Measurements from ENCODE around the gene ARHGAP24. TPM values are rescaled to one million over a fixed set of nuclear protein-coding genes. Genes with fewer than 3 reads are reported as not detected.

ARHGAP24 gene
- total RNA-seq, 2 donors from 2014 or later, result 34.0 to 42.0 TPM

GRCh38 chr4:85784947-85785346 is 310.0 kb downstream of the ARHGAP24 start:
- Histone ChIP-seq H3K9me3 (no peaks in the 10 kb centered on the region), H3K4me3 (no peak overlapping the region), H3K36me3 (no peaks in the 10 kb centered on the region), H3K27me3 (no peaks in the 10 kb centered on the region), H3K4me1 (peaks cover 0 to 69% of the 10 kb centered on the region in 2 donors), H3K27ac (no peak overlapping the region)
- no peak for DNase-seq (ENCODE audit: low spot score)
- no peak for TF ChIP-seq CTCF (IDR thresholded peaks at IDR 0.05)

GRCh38 chr4:85787133-85787532 is 312.2 kb downstream of the ARHGAP24 start:
- Histone ChIP-seq H3K27me3 (no peaks in the 10 kb centered on the region), H3K4me1 (peaks cover 0 to 64% of the 10 kb centered on the region in 2 donors), H3K27ac (no peak overlapping the region), H3K36me3 (no peaks in the 10 kb centered on the region), H3K4me3 (no peak overlapping the region), H3K9me3 (no peaks in the 10 kb centered on the region)
- no peak for TF ChIP-seq CTCF (IDR thresholded peaks at IDR 0.05)
- no peak for DNase-seq (ENCODE audit: low spot score)

- H3K27me3 ChIP-seq, result no peaks in the 10 kb centered on the region
- H3K36me3 ChIP-seq, result no peaks in the 10 kb centered on the region
- no peaks in the 10 kb centered on the region for H3K9me3 ChIP-seq
- no peak overlapping the region for H3K27ac ChIP-seq
- no peak overlapping the region for H3K4me3 ChIP-seq
- peaks cover 0 to 63% of the 10 kb centered on the region in 2 donors for H3K4me1 ChIP-seq
- DNase-seq (ENCODE audit: low spot score), result no peak
- no peak for TF ChIP-seq CTCF (IDR thresholded peaks at IDR 0.05)
Measured at GRCh38 chr4:85788604-85789003, 313.7 kb downstream of the ARHGAP24 start.

GRCh38 chr4:85789241-85789640 is 314.3 kb downstream of the ARHGAP24 start:
- no peak for TF ChIP-seq CTCF (IDR thresholded peaks at IDR 0.05)
- Histone ChIP-seq H3K9me3 (no peaks in the 10 kb centered on the region), H3K4me1 (peaks cover 0 to 61% of the 10 kb centered on the region in 2 donors), H3K36me3 (no peaks in the 10 kb centered on the region), H3K27me3 (no peaks in the 10 kb centered on the region), H3K4me3 (no peak overlapping the region), H3K27ac (no peak overlapping the region)
- DNase-seq (ENCODE audit: low spot score), result no peak

GRCh38 chr4:85790582-85790981 is 315.6 kb downstream of the ARHGAP24 start:
- H3K9me3 ChIP-seq, result no peaks in the 10 kb centered on the region

More at GRCh38 chr4:85790582-85790981, 315.6 kb downstream of the ARHGAP24 start:
- Histone ChIP-seq H3K27me3 (no peaks in the 10 kb centered on the region), H3K4me3 (no peak overlapping the region), H3K27ac (no peak overlapping the region), H3K36me3 (no peaks in the 10 kb centered on the region), H3K4me1 (peaks cover 0 to 48% of the 10 kb centered on the region in 2 donors)
- TF ChIP-seq CTCF (IDR thresholded peaks at IDR 0.05), result no peak
- DNase-seq (ENCODE audit: low spot score), result no peak

Data from right atrium auricular region (tissue), 2 donors.